T-cell (primary cell): Measurements from ENCODE around the gene P2RY8. TPM values are rescaled to one million over a fixed set of nuclear protein-coding genes. Genes with fewer than 3 reads are reported as not detected.
"Not testable (repeated sequence)": the region's sequence is repeated elsewhere in the genome, so short reads cannot be mapped to it uniquely, and the experiment has no call there.

ENCODE experiments used
- ATAC-seq, 4 experiments: fragments of 200-7000 bp in 3 of 4; fragments of 150-1000 bp in 1 of 4; cut with Tn5 transposase; replicated peaks in 1 of 4; 1 replicate in 3 of 4; 2 replicates in 1 of 4; pipeline ENCODE4 v1.10.0; 2021; ENCODE audit warnings: moderate library complexity in 3 of 4, mild to moderate bottlenecking in 2 of 4, moderate number of reproducible peaks in 1 of 4
- CTCF ChIA-PET, 2 donors: fragments of 300-600 bp; sonication (Branson Sonifier 250); formaldehyde crosslinking; loops; one replicate each; lab custom pipeline; 2022; ENCODE audit warnings: antibody characterized with exemption in 2 of 2; lab: Charles Lee
- POLR2A ChIA-PET, 2 donors: fragments of 300-600 bp; sonication (Branson Sonifier 250); formaldehyde crosslinking; loops; one replicate each; lab custom pipeline; 2022; ENCODE audit warnings: antibody characterized with exemption in 2 of 2; lab: Charles Lee
- DNase-seq, 35 experiments: peaks; one replicate each; pipeline versions ENCODE4 v3.0.0 to v3.0.0-alpha.2; 2013 to 2023
- H3K27ac ChIP-seq: one replicate; pipeline ENCODE4 v1.5.1; 2013; ENCODE audit warnings: low read length
- H3K27me3 ChIP-seq, 2 experiments: replicated peaks in 1 of 2; 1 replicate in 1 of 2; 2 replicates in 1 of 2; pipeline versions ENCODE4 v1.6.1 to v1.7.0; 2013; ENCODE audit warnings: low read length in 1 of 2, mixed read lengths in 1 of 2; ENCODE audit not compliant: control insufficient read depth in 2 of 2, insufficient read depth in 2 of 2; ENCODE audit errors: extremely low read depth in 1 of 2
- H3K36me3 ChIP-seq, 2 donors: 1 replicate in 1 of 2; 2 replicates in 1 of 2; pipeline versions ENCODE4 v1.6.1 to v1.7.0; 2013; ENCODE audit warnings: low read length in 1 of 2; ENCODE audit not compliant: control insufficient read depth in 2 of 2, insufficient read depth in 1 of 2; ENCODE audit errors: extremely low read depth in 1 of 2
- H3K4me1 ChIP-seq, 2 experiments: 1 replicate in 1 of 2; 2 replicates in 1 of 2; pipeline versions ENCODE4 v1.6.1 to v1.7.0; 2013; ENCODE audit warnings: low read length in 2 of 2, mixed read lengths in 1 of 2; ENCODE audit not compliant: insufficient read depth in 2 of 2, control insufficient read depth in 1 of 2; ENCODE audit errors: extremely low read depth in 1 of 2
- H3K4me3 ChIP-seq, 2 donors: 1 replicate in 1 of 2; 2 replicates in 1 of 2; pipeline versions ENCODE4 v1.5.1 to v1.7.0; 2013; ENCODE audit warnings: mild to moderate bottlenecking in 2 of 2, low read length in 1 of 2, moderate library complexity in 1 of 2; ENCODE audit not compliant: control insufficient read depth in 1 of 2; ENCODE audit errors: extremely low read depth in 1 of 2
- H3K9me3 ChIP-seq: 2 replicates; pipeline ENCODE4 v1.7.0; 2013
- H3K27ac Mint-ChIP-seq, 2 donors: one replicate each; pipeline ENCODE4 v1.8.0; 2020 to 2021; ENCODE audit warnings: mild to moderate bottlenecking in 2 of 2, mixed read lengths in 2 of 2
- H3K27me3 Mint-ChIP-seq, 2 donors: one replicate each; pipeline ENCODE4 v1.8.0; 2021 to 2022; ENCODE audit warnings: mixed read lengths in 2 of 2
- H3K36me3 Mint-ChIP-seq: one replicate; pipeline ENCODE4 v1.8.0; 2021; ENCODE audit warnings: mixed read lengths
- H3K4me1 Mint-ChIP-seq, 3 donors: one replicate each; pipeline ENCODE4 v1.8.0; 2020 to 2022; ENCODE audit warnings: mixed read lengths in 3 of 3, mild to moderate bottlenecking in 1 of 3
- H3K4me3 Mint-ChIP-seq, 3 donors: one replicate each; pipeline ENCODE4 v1.8.0; 2020 to 2022; ENCODE audit warnings: mild to moderate bottlenecking in 3 of 3, mixed read lengths in 3 of 3, moderate library complexity in 3 of 3
- H3K9me3 Mint-ChIP-seq, 3 donors: one replicate each; pipeline ENCODE4 v1.8.0; 2020 to 2022; ENCODE audit warnings: mixed read lengths in 3 of 3
- WGBS: methylation state at CpG from one replicate; pipeline ENCODE4 v1.1.5; 2013; ENCODE audit warnings: missing lambda C conversion rate; ENCODE audit not compliant: insufficient coverage; 5-methylcytosine and 5-hydroxymethylcytosine counted together
- total RNA-seq, 35 experiments: library from RNA in 6 of 35; stranded (reverse) in 6 of 35; fragments of 120-200 nt in 1 of 35; gene quantifications; one replicate each; pipeline versions ENCODE4 v1.2.1 to v1.2.4 and lab custom pipeline; 2013 to 2026

Gene P2RY8
- total RNA-seq, 5 donors from 2014 or later (not counting 1 experiment from before 2014, with no cell fraction given): 114 to 219 (median 182) TPM

DNA sequence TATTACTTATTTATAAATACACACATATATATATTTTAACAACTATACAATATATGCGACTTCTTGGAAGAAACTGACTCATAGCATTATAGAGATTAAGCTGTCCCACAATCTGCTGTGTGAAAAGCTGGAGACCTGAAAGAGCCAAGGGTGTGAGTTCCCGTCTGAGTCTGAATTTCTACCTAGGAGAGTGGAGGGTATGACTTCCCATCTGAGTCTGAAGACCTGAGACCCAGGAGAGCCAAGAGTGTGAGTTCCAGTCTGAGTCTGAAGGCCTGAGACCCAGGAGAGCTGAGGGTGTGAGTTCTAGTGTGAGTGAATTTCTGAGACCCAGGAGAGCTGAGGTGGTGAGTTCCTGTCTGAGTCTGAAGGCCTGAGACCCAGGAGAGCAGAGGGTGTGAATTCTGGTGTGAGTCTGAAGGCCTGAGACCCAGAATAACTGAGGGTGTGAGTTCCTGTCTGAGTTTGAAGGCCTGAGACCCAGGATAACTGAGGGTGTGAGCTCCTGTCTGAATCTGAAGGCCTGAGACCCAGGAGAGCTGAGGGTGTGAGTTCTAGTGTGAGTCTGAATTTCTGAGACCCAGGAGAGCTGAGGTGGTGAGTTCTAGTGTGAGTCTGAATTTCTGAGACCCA is 8.9 kb upstream of the P2RY8 start:
- peak overlapping the region; percentile 43 for H3K27ac ChIP-seq
- 50% methylated on average over 1 of the region's 2 CpGs for WGBS
- H3K4me3 ChIP-seq: no peak overlapping the region
- peaks cover 10 to 35% (median 21%) of the 10 kb centered on the region in 3 donors for H3K4me1 Mint-ChIP-seq
- H3K36me3 Mint-ChIP-seq: peaks cover 7% of the 10 kb centered on the region
- DNase-seq (no peak), ATAC-seq (no peak)
- H3K27ac Mint-ChIP-seq: peak overlapping the region; percentile 79 to 81
- no peaks in the 10 kb centered on the region for H3K9me3 ChIP-seq
- no peaks in the 10 kb centered on the region for H3K27me3 Mint-ChIP-seq
- peaks cover 0 to 3% of the 10 kb centered on the region in 2 donors for H3K36me3 ChIP-seq
- CTCF ChIA-PET: no interaction called here
- no peak overlapping the region for H3K4me3 Mint-ChIP-seq
- POLR2A ChIA-PET: no interaction called here
- H3K4me1 ChIP-seq: peaks cover 0 to 19% of the 10 kb centered on the region in 2 experiments
- peaks cover 4 to 7% (median 6%) of the 10 kb centered on the region in 3 donors for H3K9me3 Mint-ChIP-seq
- no peaks in the 10 kb centered on the region for H3K27me3 ChIP-seq

DNA sequence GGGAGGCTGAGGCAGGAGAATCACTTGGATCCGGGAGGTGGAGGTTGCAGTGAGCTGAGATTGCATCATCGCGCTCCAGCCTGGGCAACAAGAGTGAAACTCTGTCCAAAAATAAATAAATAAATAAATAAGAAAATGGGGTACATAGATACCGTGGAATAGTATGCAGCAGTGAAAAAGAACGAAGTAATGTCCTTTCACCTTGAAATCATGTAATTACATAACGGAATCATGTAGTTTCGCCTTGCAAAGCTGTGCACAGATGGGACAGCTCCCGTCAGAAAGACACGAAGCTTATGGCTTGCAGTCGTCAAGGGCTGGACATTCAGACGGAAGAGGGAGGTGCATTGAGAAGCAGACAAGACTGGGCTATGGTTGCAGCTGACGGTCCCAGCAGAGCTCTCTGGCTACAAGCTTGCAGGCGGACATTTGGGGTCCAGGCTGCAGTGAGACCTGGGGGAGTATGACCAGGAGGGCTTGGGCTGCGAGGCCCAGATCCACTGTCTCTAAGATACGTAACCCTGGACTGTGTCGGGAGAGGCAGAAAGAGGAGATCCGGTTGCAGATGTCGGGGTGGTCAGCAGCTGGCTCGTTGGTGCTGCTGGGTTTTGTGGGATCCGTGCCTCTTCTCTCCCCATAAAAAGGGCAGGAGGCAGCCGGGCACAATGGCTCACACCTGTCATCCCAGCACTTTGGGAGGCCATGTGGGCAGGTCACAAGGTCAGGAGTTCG is 6.2 kb upstream of the P2RY8 start:
- DNase-seq: no peak
- no peaks in the 10 kb centered on the region for H3K36me3 ChIP-seq
- peaks cover 0 to 19% of the 10 kb centered on the region in 2 experiments for H3K4me1 ChIP-seq
- H3K36me3 Mint-ChIP-seq: peaks cover 7% of the 10 kb centered on the region
- no peaks in the 10 kb centered on the region for H3K27me3 ChIP-seq
- POLR2A ChIA-PET: no interaction called here
- H3K4me1 Mint-ChIP-seq: peaks cover 6 to 23% (median 13%) of the 10 kb centered on the region in 3 donors
- peak overlapping the region in 1 of 2 donors; percentile 36 for H3K27ac Mint-ChIP-seq
- peaks cover 4 to 7% (median 6%) of the 10 kb centered on the region in 3 donors for H3K9me3 Mint-ChIP-seq
- no peaks in the 10 kb centered on the region for H3K9me3 ChIP-seq
- H3K27ac ChIP-seq: no peak overlapping the region
- ATAC-seq: no peak
- 96% methylated on average over 14 of the region's 22 CpGs for WGBS
- CTCF ChIA-PET: no interaction called here
- no peak overlapping the region for H3K4me3 ChIP-seq
- no peaks in the 10 kb centered on the region for H3K27me3 Mint-ChIP-seq
- H3K4me3 Mint-ChIP-seq: no peak overlapping the region

DNA sequence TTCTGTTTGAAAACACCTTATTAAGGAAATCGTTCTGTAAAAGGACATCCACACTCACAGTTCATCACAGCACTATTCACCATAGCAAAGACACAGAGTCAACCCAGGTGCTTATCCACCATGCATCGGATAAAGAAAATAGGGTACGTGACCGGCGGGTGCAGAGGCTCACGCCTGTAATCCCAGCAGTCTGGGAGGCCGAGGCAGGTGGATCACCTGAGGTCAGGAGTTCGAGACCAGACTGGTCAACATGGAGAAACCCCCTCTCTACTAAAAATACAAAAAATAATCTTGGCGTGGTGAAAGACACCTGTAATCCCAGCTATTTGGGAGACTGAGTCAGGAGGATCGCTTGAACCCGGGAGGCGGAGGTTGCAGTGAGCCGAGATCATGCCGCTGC is 2.2 kb upstream of the P2RY8 start:
- H3K27me3 ChIP-seq, H3K36me3 ChIP-seq, H3K9me3 Mint-ChIP-seq, H3K4me3 ChIP-seq, H3K27me3 Mint-ChIP-seq, DNase-seq, ATAC-seq, POLR2A ChIA-PET, H3K36me3 Mint-ChIP-seq, H3K9me3 ChIP-seq, CTCF ChIA-PET: not testable (repeated sequence)
- peak overlapping the region; percentile 82 for H3K27ac Mint-ChIP-seq
- Histone ChIP-seq H3K27ac (peak overlapping the region; percentile 44), H3K4me1 (peaks cover 0 to 34% of the 10 kb centered on the region in 2 experiments)
- peaks cover 11 to 17% (median 14%) of the 10 kb centered on the region in 3 donors for H3K4me1 Mint-ChIP-seq
- WGBS: 100% methylated on average over 1 of the region's 14 CpGs
- H3K4me3 Mint-ChIP-seq: peak overlapping the region in 1 of 3 donors; percentile 59

- peak overlapping the region; percentile 95 for H3K27ac ChIP-seq
- H3K27me3 ChIP-seq, H3K27me3 Mint-ChIP-seq, H3K36me3 ChIP-seq, POLR2A ChIA-PET, H3K9me3 Mint-ChIP-seq, CTCF ChIA-PET, DNase-seq, H3K9me3 ChIP-seq: not testable (repeated sequence)
- H3K36me3 Mint-ChIP-seq: peaks cover 13% of the 10 kb centered on the region
- H3K4me3 Mint-ChIP-seq: peak overlapping the region; percentile 90 to 98 (median 92)
- H3K27ac Mint-ChIP-seq: peak overlapping the region; percentile 98 to 100
- ATAC-seq: peak in 1 of 4 experiments; percentile 4
- H3K4me1 Mint-ChIP-seq: peaks cover 14 to 20% (median 17%) of the 10 kb centered on the region in 3 donors
- H3K4me3 ChIP-seq: peak overlapping the region; percentile 97 to 99
- 7% methylated on average over 3 of the region's 7 CpGs for WGBS
- H3K4me1 ChIP-seq: peaks cover 0 to 38% of the 10 kb centered on the region in 2 experiments
Measured at GRCh38 chrX:1537716-1538090, 718 bp upstream of the P2RY8 start.

GRCh38 chrX:1536712-1537030 is 314 bp downstream of the P2RY8 start:
- Mint-ChIP-seq H3K4me1 (peaks cover 17 to 24% (median 21%) of the 10 kb centered on the region in 3 donors), H3K9me3 (no peaks in the 10 kb centered on the region), H3K36me3 (peaks cover 17% of the 10 kb centered on the region), H3K27me3 (no peaks in the 10 kb centered on the region), H3K27ac (peak overlapping the region; percentile 98 to 100), H3K4me3 (peak overlapping the region; percentile 90 to 98 (median 92))
- WGBS: 0% methylated on average over 14 of the region's 17 CpGs
- ATAC-seq (peak; percentile 25 to 36 (median 28)), DNase-seq (peak in 6 of 35 experiments; percentile 15 to 33 (median 22))
- peak overlapping the region; percentile 97 to 99 for H3K4me3 ChIP-seq
- ChIA-PET POLR2A (no interaction called here), CTCF (no interaction called here)
- no peaks in the 10 kb centered on the region for H3K27me3 ChIP-seq
- peaks cover 2 to 42% of the 10 kb centered on the region in 2 experiments for H3K4me1 ChIP-seq
- H3K9me3 ChIP-seq: no peaks in the 10 kb centered on the region
- H3K36me3 ChIP-seq: peaks cover 0 to 7% of the 10 kb centered on the region in 2 donors
- peak overlapping the region; percentile 95 for H3K27ac ChIP-seq

GRCh38 chrX:1535241-1536041 is 1.5 kb downstream of the P2RY8 start:
- CTCF ChIA-PET: no interaction called here
- peaks cover 17% of the 10 kb centered on the region for H3K36me3 Mint-ChIP-seq
- peaks cover 2 to 49% of the 10 kb centered on the region in 2 experiments for H3K4me1 ChIP-seq
- H3K4me1 Mint-ChIP-seq: peaks cover 17 to 24% (median 21%) of the 10 kb centered on the region in 3 donors
- ATAC-seq (peak in 1 of 4 experiments; percentile 5), DNase-seq (peak in 27 of 35 experiments; percentile 14 to 62 (median 28))
- H3K9me3 ChIP-seq: no peaks in the 10 kb centered on the region
- H3K27me3 Mint-ChIP-seq: no peaks in the 10 kb centered on the region
- WGBS: 0% methylated on average over 22 of the region's 33 CpGs
- H3K9me3 Mint-ChIP-seq: no peaks in the 10 kb centered on the region
- peaks cover 0 to 15% of the 10 kb centered on the region in 2 donors for H3K36me3 ChIP-seq
- no peaks in the 10 kb centered on the region for H3K27me3 ChIP-seq
- peak overlapping the region; percentile 97 to 99 for H3K4me3 ChIP-seq
- peak overlapping the region; percentile 98 to 100 for H3K27ac Mint-ChIP-seq
- H3K4me3 Mint-ChIP-seq: peak overlapping the region; percentile 90 to 98 (median 92)
- peak overlapping the region; percentile 95 for H3K27ac ChIP-seq
- POLR2A ChIA-PET: no interaction called here
